HG03103 (cell line): ENCODE results near the gene SCP2.

ENCODE experiments used
- ATAC-seq: cut with Tn5 transposase; IDR thresholded peaks from one replicate; pipeline ENCODE4 v1.9.1; 2021; ENCODE audit warnings: low read depth; ENCODE audit not compliant: unreplicated experiment

Gene SCP2

GRCh38 chr1:53092659-53093450 is 165.8 kb downstream of the SCP2 start:
- no peak for ATAC-seq

DNA sequence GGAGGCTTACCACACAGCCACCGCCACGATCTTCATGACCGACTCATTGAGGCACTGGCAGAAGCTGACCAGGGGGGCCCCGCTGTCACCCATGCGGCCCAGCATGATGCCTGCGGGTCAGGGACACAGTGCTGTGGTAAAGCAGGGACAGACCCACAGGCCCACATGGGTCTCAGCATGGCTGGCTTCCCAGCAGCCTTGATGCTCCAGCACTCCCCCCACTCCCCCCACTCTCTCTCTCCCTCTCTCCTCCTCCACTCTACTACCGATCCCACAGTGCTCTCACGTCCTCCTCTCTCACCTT is 166.3 kb downstream of the SCP2 start:
- no peak for ATAC-seq

GRCh38 chr1:53093778-53094532 is 166.9 kb downstream of the SCP2 start:
- no peak for ATAC-seq

GRCh38 chr1:53094533-53094919 is 167.4 kb downstream of the SCP2 start:
- ATAC-seq: no peak
